Parathyroid adenoma (tissue), 2 donors: ENCODE measurements around the gene PANK2.

Experiments used
- H2AFZ ChIP-seq: fragments of 300-600 bp; sonication (generic); one replicate; pipeline ENCODE4 v1.7.0; 2017; ENCODE audit warnings: antibody characterized with exemption, mild to moderate bottlenecking
- H3K27ac ChIP-seq: fragments of 300-600 bp; sonication (generic); one replicate; pipeline ENCODE4 v1.7.0; 2017
- H3K27me3 ChIP-seq: fragments of 300-600 bp; sonication (generic); one replicate; pipeline ENCODE4 v1.7.0; 2017; ENCODE audit warnings: low read length; ENCODE audit not compliant: control insufficient read depth, insufficient read depth
- H3K36me3 ChIP-seq: fragments of 300-600 bp; sonication (generic); one replicate; pipeline ENCODE4 v1.7.0; 2017; ENCODE audit warnings: low read length; ENCODE audit not compliant: control insufficient read depth, insufficient read depth
- H3K4me1 ChIP-seq: fragments of 300-600 bp; sonication (generic); one replicate; pipeline ENCODE4 v1.7.0; 2017; ENCODE audit warnings: control low read depth
- H3K4me2 ChIP-seq: fragments of 300-600 bp; sonication (generic); one replicate; pipeline ENCODE4 v1.7.0; 2017; ENCODE audit warnings: low read length
- H3K4me3 ChIP-seq: fragments of 300-600 bp; sonication (generic); one replicate; pipeline ENCODE4 v1.7.0; 2017; ENCODE audit warnings: low read depth, low read length
- H3K79me2 ChIP-seq: fragments of 300-600 bp; sonication (generic); one replicate; pipeline ENCODE4 v1.7.0; 2017; ENCODE audit warnings: control low read depth
- H3K9ac ChIP-seq: fragments of 300-600 bp; sonication (generic); one replicate; pipeline ENCODE4 v1.7.0; 2017; ENCODE audit warnings: mild to moderate bottlenecking
- H3K9me3 ChIP-seq: fragments of 300-600 bp; sonication (generic); one replicate; pipeline ENCODE4 v1.7.0; 2017; ENCODE audit warnings: low read length; ENCODE audit not compliant: control insufficient read depth
- CTCF ChIP-seq: fragments of 300-600 bp; sonication (generic); IDR thresholded peaks from one replicate; pipeline ENCODE4 v1.7.0; 2017; ENCODE audit warnings: antibody characterized with exemption, mild to moderate bottlenecking
- donor health status: primary hyperparathyroidism.

PANK2 gene

GRCh38 chr20:3909952-3910366, 20.8 kb downstream of the PANK2 start:
- H3K27me3 ChIP-seq, result no peaks in the 10 kb centered on the region
- H3K36me3 ChIP-seq, result no peaks in the 10 kb centered on the region
- H3K4me1 ChIP-seq, result no peaks in the 10 kb centered on the region
- H2AFZ ChIP-seq, result no peak overlapping the region
- H3K4me2 ChIP-seq, result no peak overlapping the region
- TF ChIP-seq CTCF, result no peak
- peaks cover 15% of the 10 kb centered on the region for H3K79me2 ChIP-seq
- no peak overlapping the region for H3K4me3 ChIP-seq
- H3K27ac ChIP-seq, result no peak overlapping the region
- no peak overlapping the region for H3K9ac ChIP-seq
- H3K9me3 ChIP-seq, result no peaks in the 10 kb centered on the region

- Histone ChIP-seq H3K27me3 (no peaks in the 10 kb centered on the region), H3K27ac (no peak overlapping the region), H3K4me1 (no peaks in the 10 kb centered on the region), H3K9me3 (no peaks in the 10 kb centered on the region), H3K9ac (no peak overlapping the region), H3K4me2 (no peak overlapping the region), H3K36me3 (no peaks in the 10 kb centered on the region), H2AFZ (no peak overlapping the region), H3K79me2 (peaks cover 17% of the 10 kb centered on the region), H3K4me3 (no peak overlapping the region)
- TF ChIP-seq CTCF, result no peak
Measured at GRCh38 chr20:3910853-3911252, 21.7 kb downstream of the PANK2 start.

GRCh38 chr20:3911956-3912355, 22.8 kb downstream of the PANK2 start:
- Histone ChIP-seq H3K4me2 (no peak overlapping the region), H3K36me3 (no peaks in the 10 kb centered on the region), H3K27me3 (no peaks in the 10 kb centered on the region), H2AFZ (no peak overlapping the region), H3K4me3 (no peak overlapping the region), H3K27ac (no peak overlapping the region), H3K9me3 (no peaks in the 10 kb centered on the region), H3K79me2 (peaks cover 20% of the 10 kb centered on the region), H3K4me1 (no peaks in the 10 kb centered on the region), H3K9ac (no peak overlapping the region)
- TF ChIP-seq CTCF, result no peak

GRCh38 chr20:3914446-3914845, 25.3 kb downstream of the PANK2 start:
- no peaks in the 10 kb centered on the region for H3K9me3 ChIP-seq
- no peak overlapping the region for H3K4me3 ChIP-seq
- H3K27me3 ChIP-seq, result no peaks in the 10 kb centered on the region
- no peak overlapping the region for H3K27ac ChIP-seq
- no peak for TF ChIP-seq CTCF
- peaks cover 18% of the 10 kb centered on the region for H3K79me2 ChIP-seq
- no peak overlapping the region for H3K4me2 ChIP-seq
- no peaks in the 10 kb centered on the region for H3K36me3 ChIP-seq
- H3K4me1 ChIP-seq, result no peaks in the 10 kb centered on the region
- no peak overlapping the region for H3K9ac ChIP-seq
- H2AFZ ChIP-seq, result no peak overlapping the region

GRCh38 chr20:3915691-3916090, 26.5 kb downstream of the PANK2 start:
- no peaks in the 10 kb centered on the region for H3K27me3 ChIP-seq
- no peaks in the 10 kb centered on the region for H3K36me3 ChIP-seq
- H3K79me2 ChIP-seq, result peaks cover 22% of the 10 kb centered on the region
- H3K27ac ChIP-seq, result no peak overlapping the region
- no peaks in the 10 kb centered on the region for H3K4me1 ChIP-seq
- H3K4me3 ChIP-seq, result no peak overlapping the region
- H2AFZ ChIP-seq, result no peak overlapping the region
- no peak for TF ChIP-seq CTCF
- H3K9ac ChIP-seq, result no peak overlapping the region
- no peak overlapping the region for H3K4me2 ChIP-seq
- H3K9me3 ChIP-seq, result no peaks in the 10 kb centered on the region
